Testis (tissue), 3 donors: Measurements from ENCODE around the gene PDGFC. TPM values are rescaled to one million over a fixed set of nuclear protein-coding genes. Genes with fewer than 3 reads are reported as not detected.

Experiments used
- DNase-seq: peaks from one replicate; pipeline ENCODE4 v3.0.0-alpha.2; 2019
- H3K27ac ChIP-seq, 2 donors: fragments of 200-600 bp; sonication (generic); one replicate each; pipeline ENCODE4 v1.5.1; 2019
- H3K27me3 ChIP-seq: fragments of 200-600 bp; sonication (generic); one replicate; pipeline ENCODE4 v1.5.1; 2019
- H3K36me3 ChIP-seq: fragments of 200-600 bp; sonication (generic); one replicate; pipeline ENCODE4 v1.5.1; 2017; ENCODE audit warnings: low read depth; ENCODE audit errors: missing control alignments
- H3K4me1 ChIP-seq: fragments of 200-600 bp; sonication (generic); one replicate; pipeline ENCODE4 v1.5.1; 2019
- H3K4me3 ChIP-seq, 2 donors: fragments of 200-600 bp; sonication (generic); one replicate each; pipeline ENCODE4 v1.5.1; 2017 to 2019
- H3K9me3 ChIP-seq: fragments of 200-600 bp; sonication (generic); one replicate; pipeline ENCODE4 v1.5.1; 2017
- CTCF ChIP-seq, 3 experiments: fragments of 450-650 bp in 2 of 3; fragments of 200-600 bp in 1 of 3; sonication (generic) in 1 of 3; IDR thresholded peaks; one replicate each; pipeline ENCODE4 v1.5.1; 2016 to 2019; ENCODE audit warnings: antibody characterized with exemption in 3 of 3, mild to moderate bottlenecking in 2 of 3, moderate library complexity in 1 of 3
- POLR2A ChIP-seq: fragments of 450-650 bp; IDR thresholded peaks from one replicate; pipeline ENCODE4 v1.6.1; 2017; ENCODE audit warnings: antibody characterized with exemption, mild to moderate bottlenecking, moderate library complexity
- WGBS, 2 donors: methylation state at CpG; one replicate each; pipeline ENCODE4 v1.1.5; 2018; 5-methylcytosine and 5-hydroxymethylcytosine counted together
- intact Hi-C: fragments of 100-400 bp; cut with DNase I; formaldehyde crosslinking; loops from one replicate; pipeline ENCODE4 v1.15.1; 2023; ENCODE audit warnings: low total_unique reads
- polyA plus RNA-seq: library from polyadenylated mRNA; stranded (reverse); fragments of 350-450 nt; fragmentation: Illumina TruSeq; extraction: RNeasy Lipid Tissue Mini Kit (QIAGEN cat#74804); gene quantifications from one replicate; pipeline ENCODE4 v1.2.3, GENCODE V29; 2014; ENCODE audit warnings: low read depth, low replicate concordance; ENCODE audit not compliant: insufficient read depth
- total RNA-seq, 2 donors: library from RNA; depleted of rRNA; stranded (reverse); fragments of >200 nt; gene quantifications; one replicate each; pipeline ENCODE4 v1.2.3, GENCODE V29; 2016

PDGFC gene
- total and polyA plus RNA-seq, 3 donors from 2014 or later = 7.8 to 13.8 (median 9.4) TPM

GRCh38 chr4:156781852-156782251 is 189.7 kb downstream of the PDGFC start:
- Histone ChIP-seq H3K9me3 (no peaks in the 10 kb centered on the region), H3K4me3 (no peak overlapping the region), H3K36me3 (no peaks in the 10 kb centered on the region), H3K4me1 (no peaks in the 10 kb centered on the region), H3K27me3 (no peaks in the 10 kb centered on the region), H3K27ac (no peak overlapping the region)
- WGBS, 2 donors = 93 to 94% methylated on average over 2 of the region's 2 CpGs
- intact Hi-C loops = no loop called here
- TF ChIP-seq CTCF (IDR thresholded peaks at IDR 0.05) (no peak), POLR2A (no peak)
- no peak for DNase-seq

GRCh38 chr4:156779774-156780173 is 191.8 kb downstream of the PDGFC start:
- Histone ChIP-seq H3K27me3 (no peaks in the 10 kb centered on the region), H3K9me3 (no peaks in the 10 kb centered on the region), H3K27ac (no peak overlapping the region), H3K4me1 (no peaks in the 10 kb centered on the region), H3K4me3 (no peak overlapping the region), H3K36me3 (no peaks in the 10 kb centered on the region)
- intact Hi-C loops = no loop called here
- no peak for DNase-seq
- TF ChIP-seq CTCF (IDR thresholded peaks at IDR 0.05) (no peak), POLR2A (no peak)
- 88 to 95% methylated on average over 1 of the region's 1 CpG for WGBS, 2 donors

GRCh38 chr4:156779042-156779441 is 192.6 kb downstream of the PDGFC start:
- no peaks in the 10 kb centered on the region for H3K27me3 ChIP-seq
- H3K36me3 ChIP-seq = no peaks in the 10 kb centered on the region
- DNase-seq = no peak
- WGBS, 2 donors = 52 to 55% methylated on average over 4 of the region's 4 CpGs
- intact Hi-C loops = no loop called here
- TF ChIP-seq CTCF (IDR thresholded peaks at IDR 0.05) = no peak
- TF ChIP-seq POLR2A = no peak
- no peak overlapping the region for H3K27ac ChIP-seq
- H3K9me3 ChIP-seq = no peaks in the 10 kb centered on the region
- H3K4me1 ChIP-seq = no peaks in the 10 kb centered on the region
- H3K4me3 ChIP-seq = no peak overlapping the region

- no peak overlapping the region for H3K4me3 ChIP-seq
- 65 to 71% methylated on average over 1 of the region's 1 CpG for WGBS, 2 donors
- no peaks in the 10 kb centered on the region for H3K27me3 ChIP-seq
- TF ChIP-seq POLR2A (no peak), CTCF (IDR thresholded peaks at IDR 0.05) (no peak)
- H3K27ac ChIP-seq = no peak overlapping the region
- H3K36me3 ChIP-seq = no peaks in the 10 kb centered on the region
- no peaks in the 10 kb centered on the region for H3K9me3 ChIP-seq
- intact Hi-C loops = no loop called here
- no peaks in the 10 kb centered on the region for H3K4me1 ChIP-seq
- DNase-seq = no peak
Observed at GRCh38 chr4:156778606-156779005, 193.0 kb downstream of the PDGFC start.

GRCh38 chr4:156778093-156778492 is 193.5 kb downstream of the PDGFC start:
- WGBS, 2 donors = 64 to 65% methylated on average over 1 of the region's 1 CpG
- TF ChIP-seq CTCF (IDR thresholded peaks at IDR 0.05) (no peak), POLR2A (no peak)
- intact Hi-C loops = no loop called here
- Histone ChIP-seq H3K4me3 (no peak overlapping the region), H3K27me3 (no peaks in the 10 kb centered on the region), H3K4me1 (no peaks in the 10 kb centered on the region), H3K9me3 (no peaks in the 10 kb centered on the region), H3K27ac (no peak overlapping the region), H3K36me3 (no peaks in the 10 kb centered on the region)
- DNase-seq = no peak
